Esophagus muscularis mucosa (tissue), 4 donors: ENCODE data around the gene RAB44.

Experiments used
- CTCF ChIP-seq, 3 experiments: fragments of 200-600 bp in 2 of 3; fragments of 450-650 bp in 1 of 3; sonication (generic) in 2 of 3; IDR thresholded peaks; one replicate each; pipeline ENCODE4 v1.5.1; 2017 to 2019; ENCODE audit warnings: antibody characterized with exemption in 3 of 3, mild to moderate bottlenecking in 2 of 3, moderate library complexity in 1 of 3
- EP300 ChIP-seq: sonication (generic); formaldehyde crosslinking; IDR thresholded peaks from one replicate; pipeline ENCODE4 v1.6.1; 2017; ENCODE audit warnings: antibody characterized with exemption
- POLR2A ChIP-seq: fragments of 450-650 bp; IDR thresholded peaks from one replicate; pipeline ENCODE4 v1.6.1; 2017; ENCODE audit warnings: antibody characterized with exemption, moderate library complexity, mild to moderate bottlenecking, low read depth
- POLR2AphosphoS5 ChIP-seq, 2 donors: sonication (generic); formaldehyde crosslinking; IDR thresholded peaks; one replicate each; pipeline ENCODE4 v1.6.1; 2017; ENCODE audit warnings: antibody characterized with exemption in 2 of 2

GRCh38 chr6:36660771-36661471 lies 36.7 kb upstream of the RAB44 start:
- no peak for TF ChIP-seq CTCF (IDR thresholded peaks at IDR 0.05)
- no peak for TF ChIP-seq POLR2A
- no peak for TF ChIP-seq EP300
- TF ChIP-seq POLR2AphosphoS5 (IDR thresholded peaks at IDR 0.05), result peak in 1 of 2 donors; percentile 72
